Right lobe of liver (tissue), 6 donors: ENCODE results near the gene WNT3. TPM values are rescaled to one million over a fixed set of nuclear protein-coding genes. Genes with fewer than 3 reads are reported as not detected.
"Not testable (repeated sequence)": the region's sequence is repeated elsewhere in the genome, so short reads cannot be mapped to it uniquely, and the experiment has no call there.

Source experiments
- ATAC-seq, 4 donors: fragments of 200-7000 bp; cut with Tn5 transposase; one replicate each; pipeline ENCODE4 v1.9.1; 2020; ENCODE audit warnings: mild to moderate bottlenecking in 4 of 4, moderate library complexity in 4 of 4
- DNase-seq, 3 donors: peaks; one replicate each; pipeline ENCODE4 v3.0.0-alpha.2; 2020
- H3K27ac ChIP-seq, 3 donors: fragments of 200-600 bp; one replicate each; pipeline ENCODE4 v1.8.0; 2022
- H3K27me3 ChIP-seq, 2 donors: fragments of 200-600 bp; one replicate each; pipeline ENCODE4 v1.8.0; 2022
- H3K36me3 ChIP-seq, 4 donors: fragments of 200-600 bp; sonication (generic) in 1 of 4; one replicate each; pipeline versions ENCODE4 v1.5.1 to v1.8.0; 2017 to 2022; ENCODE audit warnings: control low read depth in 1 of 4
- H3K4me1 ChIP-seq, 4 donors: fragments of 200-600 bp; sonication (generic) in 1 of 4; one replicate each; pipeline versions ENCODE4 v1.5.1 to v1.8.0; 2017 to 2022; ENCODE audit warnings: control low read depth in 1 of 4
- H3K4me3 ChIP-seq, 3 donors: fragments of 200-600 bp; one replicate each; pipeline ENCODE4 v1.8.0; 2022
- H3K9me3 ChIP-seq, 4 donors: fragments of 200-600 bp; sonication (generic) in 1 of 4; one replicate each; pipeline versions ENCODE4 v1.5.1 to v1.8.0; 2017 to 2022; ENCODE audit warnings: control low read depth in 1 of 4
- CTCF ChIP-seq, 4 donors: fragments of 200-600 bp in 3 of 4; fragments of 450-650 bp in 1 of 4; IDR thresholded peaks; one replicate each; pipeline versions ENCODE4 v1.5.1 to v1.8.0; 2016 to 2022; ENCODE audit warnings: antibody characterized with exemption in 4 of 4, mild to moderate bottlenecking in 2 of 4
- POLR2A ChIP-seq: fragments of 450-650 bp; IDR thresholded peaks from one replicate; pipeline ENCODE4 v1.6.1; 2017; ENCODE audit warnings: antibody characterized with exemption, mild to moderate bottlenecking
- WGBS: methylation state at CpG from one replicate; pipeline ENCODE4 v1.1.6; 2018; ENCODE audit warnings: low coverage, low lambda C conversion rate; ENCODE audit not compliant: insufficient coverage; ENCODE audit errors: missing lambda C conversion rate; 5-methylcytosine and 5-hydroxymethylcytosine counted together
- intact Hi-C, 2 donors: fragments of 100-400 bp; cut with DNase I; formaldehyde crosslinking; loops; one replicate each; pipeline versions ENCODE4 v1.11.2 to v1.14.1; 2022
- total RNA-seq, 6 experiments: library from RNA; depleted of rRNA in 2 of 6; stranded (reverse); fragments of >200 nt in 2 of 6; fragmentation: NEBNext Ultra II Directional in 3 of 6; extraction: Animal tissue kit (Norgen Biotek cat#: 25700) in 3 of 6; gene quantifications; one replicate each; pipeline versions ENCODE4 v1.1.0 to v1.2.4, GENCODE V29; 2016 to 2023
- donor health status: DM: no; HTN: yes; CAD: no.
- donor health status: DM: no; HTN: no; CAD: no.
- donor health status: DM: no; HTN: no; CAD: no.
- donor health status: DM: no; HTN: yes; CAD: no.
- donor health status: DM: no; HTN: yes; CAD: no.

Gene WNT3
- total RNA-seq, 6 experiments from 2014 or later: 1.0 to 5.0 (median 4.0) TPM

GRCh38 chr17:46795379-46795952 is 23.0 kb downstream of the WNT3 start:
- TF ChIP-seq CTCF (IDR thresholded peaks at IDR 0.05) (no peak), POLR2A (no peak)
- Histone ChIP-seq H3K9me3 (no peaks in the 10 kb centered on the region), H3K4me3 (no peak overlapping the region), H3K27ac (no peak overlapping the region), H3K4me1 (no peaks in the 10 kb centered on the region), H3K36me3 (no peaks in the 10 kb centered on the region), H3K27me3 (no peaks in the 10 kb centered on the region)
- intact Hi-C loops: no loop called here
- 50% methylated on average over 6 of the region's 15 CpGs for WGBS
- no peak for DNase-seq
- no peak for ATAC-seq

DNA sequence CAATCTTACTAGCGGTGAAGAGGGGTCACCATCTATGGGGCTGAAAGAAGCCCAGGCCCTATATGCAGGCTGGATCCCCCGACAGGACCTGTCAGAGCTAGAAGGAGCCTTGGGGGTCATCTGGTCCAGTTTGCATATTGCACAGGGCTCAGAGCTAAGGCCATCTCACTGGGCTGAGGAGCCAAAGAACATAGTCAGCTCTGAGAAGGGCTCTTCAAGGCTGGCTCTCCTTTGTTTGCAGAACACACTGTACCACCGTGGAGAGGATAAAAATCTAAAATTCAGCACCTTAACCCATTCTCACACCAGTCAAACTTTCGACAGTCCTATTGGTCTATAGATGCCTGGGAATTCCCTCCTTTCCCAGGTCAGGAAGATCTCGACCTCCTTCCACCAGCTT is 24.2 kb downstream of the WNT3 start:
- WGBS: 53% methylated on average over 3 of the region's 5 CpGs
- intact Hi-C loops: no loop called here

DNA sequence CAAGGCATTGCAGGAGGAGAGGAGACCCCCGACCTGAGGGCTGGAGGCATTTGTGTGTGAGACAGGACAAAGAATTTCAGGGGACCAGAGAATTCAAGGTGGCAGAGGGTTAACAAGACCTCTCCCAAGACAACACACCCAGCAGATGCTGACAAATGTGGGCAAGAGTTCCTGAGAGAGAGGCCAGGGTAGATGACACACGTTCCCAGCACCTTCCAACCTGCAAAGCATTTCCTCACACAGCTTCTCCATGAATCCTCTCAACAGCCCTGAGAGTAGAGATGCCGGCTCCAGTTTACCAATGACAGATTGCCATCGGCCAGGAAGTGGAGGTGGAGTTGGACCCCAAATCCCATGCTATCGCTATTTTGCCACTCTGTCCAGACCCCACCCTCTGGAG is 25.0 kb downstream of the WNT3 start:
- WGBS: 26% methylated on average over 3 of the region's 5 CpGs
- no peaks in the 10 kb centered on the region for H3K4me1 ChIP-seq
- H3K27me3 ChIP-seq: no peaks in the 10 kb centered on the region
- no peaks in the 10 kb centered on the region for H3K9me3 ChIP-seq
- DNase-seq (no peak), ATAC-seq (no peak)
- no peak overlapping the region for H3K4me3 ChIP-seq
- intact Hi-C loops: no loop called here
- H3K27ac ChIP-seq: no peak overlapping the region
- TF ChIP-seq CTCF (IDR thresholded peaks at IDR 0.05) (no peak), POLR2A (no peak)
- no peaks in the 10 kb centered on the region for H3K36me3 ChIP-seq

More for the DNA sequence above, 24.2 kb downstream of the WNT3 start:
- Histone ChIP-seq H3K4me1 (no peaks in the 10 kb centered on the region), H3K27me3 (no peaks in the 10 kb centered on the region), H3K9me3 (no peaks in the 10 kb centered on the region), H3K36me3 (no peaks in the 10 kb centered on the region), H3K4me3 (no peak overlapping the region), H3K27ac (no peak overlapping the region)
- TF ChIP-seq CTCF (IDR thresholded peaks at IDR 0.05): no peak
- no peak for TF ChIP-seq POLR2A
- ATAC-seq (no peak), DNase-seq (no peak)

GRCh38 chr17:46793023-46793422 is 25.5 kb downstream of the WNT3 start:
- H3K27ac ChIP-seq, intact Hi-C loops, H3K4me3 ChIP-seq, H3K4me1 ChIP-seq, DNase-seq, H3K36me3 ChIP-seq, H3K9me3 ChIP-seq, ATAC-seq, H3K27me3 ChIP-seq: not testable (repeated sequence)
- 82% methylated on average over 4 of the region's 6 CpGs for whole genome bisulfite sequencing

DNA sequence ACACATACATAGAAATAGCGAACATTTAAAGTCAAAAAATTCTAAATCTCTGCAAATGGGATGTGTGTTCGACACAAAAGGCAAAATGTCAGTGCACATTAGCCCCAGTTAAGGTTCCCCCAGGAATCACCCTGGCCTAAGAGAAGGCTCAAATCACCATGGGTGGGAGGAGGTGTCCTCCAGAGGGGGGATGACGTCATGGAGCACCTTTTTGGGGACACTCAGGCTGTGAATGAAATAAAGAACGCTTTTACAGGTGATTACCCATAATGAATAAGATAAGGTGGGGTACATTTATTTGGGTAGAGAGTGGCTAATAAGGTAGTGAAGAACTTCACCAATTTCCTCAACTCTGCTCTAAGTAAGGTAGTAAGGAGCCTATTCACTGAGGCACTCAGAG is 26.4 kb downstream of the WNT3 start:
- Histone ChIP-seq H3K4me3 (no peak overlapping the region), H3K4me1 (no peaks in the 10 kb centered on the region), H3K9me3 (no peaks in the 10 kb centered on the region), H3K36me3 (no peaks in the 10 kb centered on the region), H3K27ac (no peak overlapping the region), H3K27me3 (no peaks in the 10 kb centered on the region)
- 87% methylated on average over 4 of the region's 4 CpGs for WGBS
- intact Hi-C loops: no loop called here
- no peak for TF ChIP-seq POLR2A
- TF ChIP-seq CTCF (IDR thresholded peaks at IDR 0.05): no peak
- DNase-seq (no peak), ATAC-seq (no peak)
